HepG2 (cell line): ENCODE data around the gene LUC7L.

Source experiments
- BRD4 ChIP-seq: sonication (generic); formaldehyde crosslinking; IDR thresholded peaks from 2 replicates; pipeline ENCODE4 v1.4.0; 2020; ENCODE audit warnings: missing genetic modification reagents
- CTCF ChIP-seq: sonication (generic); formaldehyde crosslinking; IDR thresholded peaks from 2 replicates; pipeline ENCODE4 v1.5.0; 2020; ENCODE audit warnings: mild to moderate bottlenecking, missing genetic modification reagents, moderate library complexity
- GABPA ChIP-seq, 2 experiments: IDR thresholded peaks; 2 replicates each; pipeline ENCODE4 v1.6.1; 2011 to 2016; ENCODE audit warnings: low read depth in 2 of 2, low read length in 1 of 2, missing biosample characterization in 1 of 2, missing genetic modification characterization in 1 of 2
- IRF2 ChIP-seq: IDR thresholded peaks from 2 replicates; pipeline ENCODE4 v1.6.1; 2018; ENCODE audit warnings: missing genetic modification reagents, missing compliant biosample characterization
- NFRKB ChIP-seq: fragments of 450-650 bp; IDR thresholded peaks from 2 replicates; pipeline ENCODE4 v1.6.1; 2017
- POLR2A ChIP-seq, 2 experiments: IDR thresholded peaks; 2 replicates each; pipeline ENCODE4 v1.6.1; 2011; ENCODE audit warnings: low read depth in 2 of 2, low read length in 2 of 2, mild to moderate bottlenecking in 1 of 2, moderate library complexity in 1 of 2; ENCODE audit not compliant: insufficient read depth in 1 of 2
- TBL1XR1 ChIP-seq: fragments of 150-350 bp; IDR thresholded peaks from 2 replicates; pipeline ENCODE4 v1.6.1; 2014; ENCODE audit warnings: borderline replicate concordance, low read length; ENCODE audit not compliant: partially characterized antibody
- ZNF512 ChIP-seq: sonication (generic); formaldehyde crosslinking; IDR thresholded peaks from 2 replicates; pipeline ENCODE4 v1.4.0; 2020; ENCODE audit warnings: mild to moderate bottlenecking, missing genetic modification reagents

GRCh38 chr16:180101-180675, 49.1 kb downstream of the LUC7L start, which contains the start of gene HBQ1:
- TF ChIP-seq TBL1XR1 (no peak), ZNF512 (CRISPR knock-in tag) (no peak), GABPA (IDR thresholded peaks at IDR 0.05; ENCODE audit: low read depth, low read length) (no peak), GABPA (CRISPR knock-in tag; IDR thresholded peaks at IDR 0.05; ENCODE audit: low read depth) (no peak), NFRKB (no peak), POLR2A (IDR thresholded peaks at IDR 0.05; ENCODE audit: insufficient read depth in 1 of 2, low read depth in 2 of 2, low read length in 2 of 2) (0 out of 4 replicates have a peak, but pooled peaks of 1 of the 2 experiments have one; percentile 40), CTCF (CRISPR knock-in tag) (peak; percentile 67; the same call in 1 of the 2 replicates), BRD4 (CRISPR knock-in tag) (no peak), IRF2 (CRISPR knock-in tag) (no peak)
